HEK293 (cell line): Measurements from ENCODE around the gene CLASP1.

Experiments
- BCL11A ChIP-seq: fragments of 450-650 bp; formaldehyde crosslinking; IDR thresholded peaks from 2 replicates; pipeline ENCODE4 v1.5.1; 2016; ENCODE audit warnings: low read depth, missing biosample characterization, missing genetic modification characterization
- BCL11B ChIP-seq: fragments of 450-650 bp; formaldehyde crosslinking; IDR thresholded peaks from 2 replicates; pipeline ENCODE4 v1.5.1; 2016; ENCODE audit warnings: low read depth, missing biosample characterization, missing genetic modification characterization
- GFI1B ChIP-seq: fragments of 450-650 bp; formaldehyde crosslinking; IDR thresholded peaks from 2 replicates; pipeline ENCODE4 v1.5.1; 2016; ENCODE audit warnings: missing biosample characterization, missing genetic modification characterization
- GLIS2 ChIP-seq: fragments of 450-650 bp; formaldehyde crosslinking; IDR thresholded peaks from 2 replicates; pipeline ENCODE4 v1.5.1; 2016; ENCODE audit warnings: missing biosample characterization, missing genetic modification characterization
- KLF1 ChIP-seq: fragments of 450-650 bp; formaldehyde crosslinking; IDR thresholded peaks from 2 replicates; pipeline ENCODE4 v1.5.1; 2016; ENCODE audit warnings: missing biosample characterization, missing genetic modification characterization
- KLF10 ChIP-seq: fragments of 450-650 bp; IDR thresholded peaks from 2 replicates; pipeline ENCODE4 v1.5.1; 2018; ENCODE audit warnings: missing biosample characterization, mild to moderate bottlenecking, missing genetic modification characterization
- KLF16 ChIP-seq: fragments of 450-650 bp; formaldehyde crosslinking; IDR thresholded peaks from 2 replicates; pipeline ENCODE4 v1.5.1; 2017; ENCODE audit warnings: missing biosample characterization, missing genetic modification characterization
- KLF7 ChIP-seq: fragments of 450-650 bp; formaldehyde crosslinking; IDR thresholded peaks from 2 replicates; pipeline ENCODE4 v1.5.1; 2016; ENCODE audit warnings: missing biosample characterization, missing genetic modification characterization, borderline replicate concordance
- KLF9 ChIP-seq: fragments of 450-650 bp; formaldehyde crosslinking; IDR thresholded peaks from 2 replicates; pipeline ENCODE4 v1.5.1; 2016; ENCODE audit warnings: missing biosample characterization, missing genetic modification characterization, low read depth
- PBX3 ChIP-seq: sonication (generic); formaldehyde crosslinking; IDR thresholded peaks from 2 replicates; pipeline ENCODE4 v1.8.1; 2022; ENCODE audit warnings: mild to moderate bottlenecking, moderate library complexity, missing genetic modification reagents
- SETDB1 ChIP-seq: IDR thresholded peaks from one replicate; pipeline ENCODE4 v1.6.1; 2017; ENCODE audit warnings: mild to moderate bottlenecking, low read length, moderate library complexity, mixed read lengths; ENCODE audit not compliant: insufficient read length
- WT1 ChIP-seq: fragments of 450-650 bp; formaldehyde crosslinking; IDR thresholded peaks from 2 replicates; pipeline ENCODE4 v1.5.1; 2016; ENCODE audit warnings: missing biosample characterization, missing genetic modification characterization
- YY1 ChIP-seq: fragments of 450-650 bp; formaldehyde crosslinking; IDR thresholded peaks from 2 replicates; pipeline ENCODE4 v1.5.1; 2018; ENCODE audit warnings: missing biosample characterization, missing genetic modification characterization
- ZBTB26 ChIP-seq: fragments of 450-650 bp; formaldehyde crosslinking; optimal IDR thresholded peaks from 2 replicates; pipeline ENCODE3; 2016; ENCODE audit warnings: missing biosample characterization, mild to moderate bottlenecking, missing genetic modification characterization
- ZEB2 ChIP-seq: fragments of 450-650 bp; formaldehyde crosslinking; IDR thresholded peaks from 2 replicates; pipeline ENCODE4 v1.5.1; 2016; ENCODE audit warnings: missing biosample characterization, missing genetic modification characterization
- ZFP41 ChIP-seq: fragments of 450-650 bp; formaldehyde crosslinking; IDR thresholded peaks from 2 replicates; pipeline ENCODE4 v1.5.1; 2016; ENCODE audit warnings: missing biosample characterization, missing genetic modification characterization, borderline replicate concordance
- ZIC2 ChIP-seq: fragments of 450-650 bp; formaldehyde crosslinking; IDR thresholded peaks from 2 replicates; pipeline ENCODE4 v1.5.1; 2016; ENCODE audit warnings: missing biosample characterization, missing genetic modification characterization
- ZNF132 ChIP-seq: fragments of 450-650 bp; formaldehyde crosslinking; IDR thresholded peaks from 2 replicates; pipeline ENCODE4 v1.5.1; 2017; ENCODE audit warnings: missing biosample characterization, missing genetic modification characterization, borderline replicate concordance
- ZNF155 ChIP-seq: fragments of 450-650 bp; formaldehyde crosslinking; IDR thresholded peaks from 2 replicates; pipeline ENCODE4 v1.5.1; 2016; ENCODE audit warnings: missing biosample characterization, missing genetic modification characterization
- ZNF214 ChIP-seq: fragments of 450-650 bp; formaldehyde crosslinking; IDR thresholded peaks from 2 replicates; pipeline ENCODE4 v1.5.1; 2017; ENCODE audit warnings: missing biosample characterization, mild to moderate bottlenecking, missing genetic modification characterization, borderline replicate concordance
- ZNF324 ChIP-seq: fragments of 450-650 bp; formaldehyde crosslinking; IDR thresholded peaks from 2 replicates; pipeline ENCODE4 v1.5.1; 2016; ENCODE audit warnings: missing biosample characterization, missing genetic modification characterization
- ZNF354C ChIP-seq: fragments of 450-650 bp; formaldehyde crosslinking; IDR thresholded peaks from 2 replicates; pipeline ENCODE4 v1.5.1; 2016; ENCODE audit warnings: missing biosample characterization, missing genetic modification characterization, low read depth, borderline replicate concordance
- ZNF596 ChIP-seq: fragments of 450-650 bp; IDR thresholded peaks from 2 replicates; pipeline ENCODE4 v1.5.0; 2018; ENCODE audit warnings: missing biosample characterization, mild to moderate bottlenecking, missing genetic modification characterization, moderate library complexity
- ZNF600 ChIP-seq: fragments of 450-650 bp; formaldehyde crosslinking; IDR thresholded peaks from 2 replicates; pipeline ENCODE4 v1.5.1; 2016; ENCODE audit warnings: missing biosample characterization, missing genetic modification characterization
- ZNF610 ChIP-seq: fragments of 450-650 bp; formaldehyde crosslinking; IDR thresholded peaks from 2 replicates; pipeline ENCODE4 v1.5.1; 2016; ENCODE audit warnings: missing biosample characterization, missing genetic modification characterization, borderline replicate concordance
- ZNF76 ChIP-seq: fragments of 450-650 bp; formaldehyde crosslinking; IDR thresholded peaks from 2 replicates; pipeline ENCODE4; 2016; ENCODE audit warnings: low read depth, missing biosample characterization, missing genetic modification characterization, borderline replicate concordance
- ZNF777 ChIP-seq: fragments of 450-650 bp; formaldehyde crosslinking; IDR thresholded peaks from 2 replicates; pipeline ENCODE4 v1.5.1; 2017; ENCODE audit warnings: missing biosample characterization, missing genetic modification characterization, borderline replicate concordance
- ZSCAN18 ChIP-seq: fragments of 450-650 bp; formaldehyde crosslinking; IDR thresholded peaks from 2 replicates; pipeline ENCODE4 v1.5.1; 2016; ENCODE audit warnings: missing biosample characterization, missing genetic modification characterization
- ZXDB ChIP-seq: fragments of 450-650 bp; formaldehyde crosslinking; IDR thresholded peaks from 2 replicates; pipeline ENCODE4 v1.5.1; 2016; ENCODE audit warnings: missing biosample characterization, missing genetic modification characterization
- TF ChIP-seq, protein P1 (sequence below): fragments of 450-650 bp; formaldehyde crosslinking; IDR thresholded peaks from 2 replicates; pipeline ENCODE4 v1.5.1; 2016; ENCODE audit warnings: missing biosample characterization, missing genetic modification characterization
- TF ChIP-seq, protein P2 (sequence below): fragments of 450-650 bp; formaldehyde crosslinking; IDR thresholded peaks from 2 replicates; pipeline ENCODE4 v1.5.1; 2016; ENCODE audit warnings: missing biosample characterization, missing genetic modification characterization
- TF ChIP-seq, protein P3 (sequence below): fragments of 450-650 bp; formaldehyde crosslinking; IDR thresholded peaks from 2 replicates; pipeline ENCODE4 v1.5.1; 2017; ENCODE audit warnings: missing biosample characterization, missing genetic modification characterization

The CLASP1 gene

GRCh38 chr2:121649596-121650314 lies 493 bp upstream of the CLASP1 start (continued):
- TF ChIP-seq, protein P1, sequence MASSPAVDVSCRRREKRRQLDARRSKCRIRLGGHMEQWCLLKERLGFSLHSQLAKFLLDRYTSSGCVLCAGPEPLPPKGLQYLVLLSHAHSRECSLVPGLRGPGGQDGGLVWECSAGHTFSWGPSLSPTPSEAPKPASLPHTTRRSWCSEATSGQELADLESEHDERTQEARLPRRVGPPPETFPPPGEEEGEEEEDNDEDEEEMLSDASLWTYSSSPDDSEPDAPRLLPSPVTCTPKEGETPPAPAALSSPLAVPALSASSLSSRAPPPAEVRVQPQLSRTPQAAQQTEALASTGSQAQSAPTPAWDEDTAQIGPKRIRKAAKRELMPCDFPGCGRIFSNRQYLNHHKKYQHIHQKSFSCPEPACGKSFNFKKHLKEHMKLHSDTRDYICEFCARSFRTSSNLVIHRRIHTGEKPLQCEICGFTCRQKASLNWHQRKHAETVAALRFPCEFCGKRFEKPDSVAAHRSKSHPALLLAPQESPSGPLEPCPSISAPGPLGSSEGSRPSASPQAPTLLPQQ (tag by site-specific recombination): 0 out of 2 replicates have a peak, but pooled peaks have one; percentile 36
- TF ChIP-seq, protein P2, sequence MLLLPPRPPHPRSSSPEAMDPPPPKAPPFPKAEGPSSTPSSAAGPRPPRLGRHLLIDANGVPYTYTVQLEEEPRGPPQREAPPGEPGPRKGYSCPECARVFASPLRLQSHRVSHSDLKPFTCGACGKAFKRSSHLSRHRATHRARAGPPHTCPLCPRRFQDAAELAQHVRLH (tag by site-specific recombination): peak; percentile 86
- TF ChIP-seq KLF7 (tag by site-specific recombination) (peak; percentile 61; the same call in 1 of the 2 replicates), ZNF76 (tag by site-specific recombination) (peak; percentile 76; the same call in 1 of the 2 replicates), ZEB2 (tag by site-specific recombination) (peak; percentile 63; the same call in 1 of the 2 replicates), ZNF610 (tag by site-specific recombination) (0 out of 2 replicates have a peak, but pooled peaks have one; percentile 20), PBX3 (CRISPR knock-in tag) (no peak), ZNF354C (tag by site-specific recombination) (no peak), ZNF777 (tag by site-specific recombination) (peak; percentile 51; the same call in 1 of the 2 replicates), KLF9 (tag by site-specific recombination) (0 out of 2 replicates have a peak, but pooled peaks have one; percentile 17), ZSCAN18 (tag by site-specific recombination) (0 out of 2 replicates have a peak, but pooled peaks have one; percentile 22), ZFP41 (no peak), ZIC2 (tag by site-specific recombination) (peak; percentile 32; the same call in 1 of the 2 replicates), YY1 (0 out of 2 replicates have a peak, but pooled peaks have one; percentile 23), ZNF214 (tag by site-specific recombination) (no peak), ZBTB26 (tag by site-specific recombination) (peak; percentile 33), ZNF600 (tag by site-specific recombination) (peak; percentile 60; the same call in 1 of the 2 replicates), ZNF132 (tag by site-specific recombination) (no peak), BCL11A (tag by site-specific recombination) (peak; percentile 24; the same call in 1 of the 2 replicates), GFI1B (tag by site-specific recombination) (peak; percentile 44; the same call in 1 of the 2 replicates), GLIS2 (tag by site-specific recombination) (no peak; the same call in 1 of the 2 replicates), ZXDB (tag by site-specific recombination) (peak; percentile 85), WT1 (tag by site-specific recombination) (no peak), SETDB1 (peak; percentile 18), BCL11B (tag by site-specific recombination) (no peak), ZNF155 (tag by site-specific recombination) (no peak), KLF1 (tag by site-specific recombination) (peak; percentile 28; the same call in 1 of the 2 replicates), KLF16 (no peak), ZNF596 (tag by site-specific recombination) (no peak), ZNF324 (tag by site-specific recombination) (0 out of 2 replicates have a peak, but pooled peaks have one; percentile 42), KLF10 (tag by site-specific recombination) (no peak)
- TF ChIP-seq, protein P3, sequence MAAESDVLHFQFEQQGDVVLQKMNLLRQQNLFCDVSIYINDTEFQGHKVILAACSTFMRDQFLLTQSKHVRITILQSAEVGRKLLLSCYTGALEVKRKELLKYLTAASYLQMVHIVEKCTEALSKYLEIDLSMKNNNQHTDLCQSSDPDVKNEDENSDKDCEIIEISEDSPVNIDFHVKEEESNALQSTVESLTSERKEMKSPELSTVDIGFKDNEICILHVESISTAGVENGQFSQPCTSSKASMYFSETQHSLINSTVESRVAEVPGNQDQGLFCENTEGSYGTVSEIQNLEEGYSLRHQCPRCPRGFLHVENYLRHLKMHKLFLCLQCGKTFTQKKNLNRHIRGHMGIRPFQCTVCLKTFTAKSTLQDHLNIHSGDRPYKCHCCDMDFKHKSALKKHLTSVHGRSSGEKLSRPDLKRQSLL (tag by site-specific recombination): no peak
